HFFc6 (cell line): ENCODE measurements around the gene WTAP. TPM values are rescaled to one million over a fixed set of nuclear protein-coding genes. Genes with fewer than 3 reads are reported as not detected.
"Not testable (repeated sequence)": the region's sequence is repeated elsewhere in the genome, so short reads cannot be mapped to it uniquely, and the experiment has no call there.

Experiments
- DNase-seq: peaks from one replicate; pipeline ENCODE4 v3.0.0-alpha.2; 2018
- H3K27ac Mint-ChIP-seq: 2 replicates; pipeline ENCODE4 v1.8.0; 2020; ENCODE audit warnings: mild to moderate bottlenecking, mixed read lengths
- H3K27me3 Mint-ChIP-seq: 2 replicates; pipeline ENCODE4 v1.8.0; 2021; ENCODE audit warnings: mild to moderate bottlenecking, moderate library complexity, mixed read lengths; ENCODE audit not compliant: insufficient read depth
- H3K36me3 Mint-ChIP-seq: 2 replicates; pipeline ENCODE4 v1.8.0; 2021; ENCODE audit warnings: low read depth, mixed read lengths
- H3K4me1 Mint-ChIP-seq: 2 replicates; pipeline ENCODE4 v1.8.0; 2020; ENCODE audit warnings: low read depth, mixed read lengths
- H3K4me3 Mint-ChIP-seq: 2 replicates; pipeline ENCODE4 v1.8.0; 2020; ENCODE audit warnings: mild to moderate bottlenecking, moderate library complexity, mixed read lengths
- H3K9me3 Mint-ChIP-seq: 2 replicates; pipeline ENCODE4 v1.8.0; 2020; ENCODE audit warnings: mild to moderate bottlenecking, mixed read lengths
- total RNA-seq, 6 experiments: library from RNA; stranded (reverse); fragmentation: NEBNext Ultra II Directional; extraction: Animal tissue kit (Norgen Biotek cat#: 25700); gene quantifications; 2 replicates in 1 of 6; 3 replicates in 5 of 6; pipeline ENCODE4 v1.2.3, GENCODE V29; 2021
- TF ChIP-seq, protein P1 (sequence below): fragments of 200-600 bp; sonication (generic); IDR thresholded peaks from 2 replicates; pipeline ENCODE4 v1.5.0; 2021; ENCODE audit warnings: antibody characterized with exemption, mild to moderate bottlenecking

Gene WTAP
- total RNA-seq, 6 experiments from 2014 or later = 64.0 to 73.5 (median 68.7) TPM

DNA sequence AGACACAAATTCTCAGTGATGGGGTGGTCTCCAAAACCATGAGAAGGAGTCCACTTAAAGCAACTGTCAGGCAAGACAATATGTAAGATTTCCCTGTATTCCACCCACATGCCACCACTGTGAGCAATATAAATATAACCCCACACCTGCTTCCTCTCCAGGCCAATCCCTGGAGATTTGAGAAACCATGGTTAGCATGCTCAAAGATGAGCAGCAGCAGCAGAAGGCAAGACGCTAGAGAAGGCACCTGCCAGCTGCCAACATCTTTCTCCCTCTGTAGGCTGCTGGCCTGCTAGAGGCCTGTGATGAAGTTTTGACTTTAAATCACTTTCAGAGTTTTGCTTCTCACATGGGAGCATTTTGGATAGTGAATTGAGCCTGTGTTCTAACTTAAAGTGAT lies 26.3 kb upstream of the WTAP start:
- peak overlapping the region; percentile 4; the same call in 1 of the 2 replicates for H3K4me3 Mint-ChIP-seq
- peak overlapping the region; percentile 82 for H3K27ac Mint-ChIP-seq
- peaks cover 19% of the 10 kb centered on the region; the same call in 1 of the 2 replicates for H3K36me3 Mint-ChIP-seq
- DNase-seq = no peak
- TF ChIP-seq, protein P1, sequence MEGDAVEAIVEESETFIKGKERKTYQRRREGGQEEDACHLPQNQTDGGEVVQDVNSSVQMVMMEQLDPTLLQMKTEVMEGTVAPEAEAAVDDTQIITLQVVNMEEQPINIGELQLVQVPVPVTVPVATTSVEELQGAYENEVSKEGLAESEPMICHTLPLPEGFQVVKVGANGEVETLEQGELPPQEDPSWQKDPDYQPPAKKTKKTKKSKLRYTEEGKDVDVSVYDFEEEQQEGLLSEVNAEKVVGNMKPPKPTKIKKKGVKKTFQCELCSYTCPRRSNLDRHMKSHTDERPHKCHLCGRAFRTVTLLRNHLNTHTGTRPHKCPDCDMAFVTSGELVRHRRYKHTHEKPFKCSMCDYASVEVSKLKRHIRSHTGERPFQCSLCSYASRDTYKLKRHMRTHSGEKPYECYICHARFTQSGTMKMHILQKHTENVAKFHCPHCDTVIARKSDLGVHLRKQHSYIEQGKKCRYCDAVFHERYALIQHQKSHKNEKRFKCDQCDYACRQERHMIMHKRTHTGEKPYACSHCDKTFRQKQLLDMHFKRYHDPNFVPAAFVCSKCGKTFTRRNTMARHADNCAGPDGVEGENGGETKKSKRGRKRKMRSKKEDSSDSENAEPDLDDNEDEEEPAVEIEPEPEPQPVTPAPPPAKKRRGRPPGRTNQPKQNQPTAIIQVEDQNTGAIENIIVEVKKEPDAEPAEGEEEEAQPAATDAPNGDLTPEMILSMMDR = no peak
- H3K27me3 Mint-ChIP-seq = no peaks in the 10 kb centered on the region
- peaks cover 4% of the 10 kb centered on the region; the same call in 1 of the 2 replicates for H3K9me3 Mint-ChIP-seq
- H3K4me1 Mint-ChIP-seq = peaks cover 28% of the 10 kb centered on the region

DNA sequence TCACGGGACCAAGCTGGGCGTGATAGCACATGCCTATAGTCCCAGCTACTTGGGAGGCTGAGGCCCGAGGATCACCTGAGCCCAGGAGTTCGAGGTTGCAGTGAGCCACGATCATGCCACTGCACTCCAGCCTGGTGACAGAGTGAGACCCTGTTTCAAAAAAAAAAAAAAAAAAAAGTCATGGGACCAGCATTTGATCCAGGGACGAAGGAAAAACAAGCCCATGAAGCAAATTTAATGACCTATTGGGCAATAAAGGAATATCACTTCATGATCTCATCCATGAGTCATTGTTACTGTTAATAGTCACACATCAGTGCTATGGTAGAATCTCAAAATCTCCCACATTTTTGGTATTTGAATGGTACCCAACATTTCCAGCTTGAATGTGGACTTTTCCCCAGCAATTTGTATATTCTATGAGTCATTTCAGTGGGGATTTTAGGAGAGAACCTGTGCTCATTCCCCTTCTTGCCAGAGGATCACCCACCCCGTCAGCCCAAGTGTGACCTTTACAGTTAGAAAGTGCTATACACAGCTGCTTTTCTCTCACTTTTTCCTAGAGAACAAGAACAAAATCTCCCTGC lies 25.8 kb upstream of the WTAP start:
- TF ChIP-seq, protein P1 = no peak
- H3K9me3 Mint-ChIP-seq = peaks cover 4% of the 10 kb centered on the region; the same call in 1 of the 2 replicates
- DNase-seq = peak; percentile 89
- H3K36me3 Mint-ChIP-seq = peaks cover 19% of the 10 kb centered on the region; the same call in 1 of the 2 replicates
- H3K4me1 Mint-ChIP-seq = peaks cover 23% of the 10 kb centered on the region
- peak overlapping the region; percentile 41 for H3K4me3 Mint-ChIP-seq
- no peaks in the 10 kb centered on the region for H3K27me3 Mint-ChIP-seq
- peak overlapping the region; percentile 82 for H3K27ac Mint-ChIP-seq

DNA sequence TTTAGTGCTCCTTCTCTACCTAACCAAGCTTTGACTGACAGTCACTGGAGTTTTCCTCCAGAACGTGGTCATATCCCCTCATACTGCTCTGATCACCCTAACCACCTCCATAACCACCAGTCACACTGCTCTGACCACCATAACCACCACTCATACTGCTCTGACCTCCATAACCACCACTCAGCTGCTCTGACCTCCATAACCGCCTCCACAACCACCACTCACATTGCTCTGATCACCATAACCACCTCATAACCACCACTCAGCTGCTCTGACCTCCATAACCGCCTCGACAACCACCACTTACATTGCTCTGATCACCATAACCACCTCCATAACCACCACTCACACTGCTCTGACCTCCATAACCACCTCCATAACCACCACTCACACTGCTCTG lies 16.7 kb upstream of the WTAP start:
- H3K4me3 Mint-ChIP-seq, H3K4me1 Mint-ChIP-seq, H3K27me3 Mint-ChIP-seq, H3K27ac Mint-ChIP-seq, DNase-seq, H3K9me3 Mint-ChIP-seq: not testable (repeated sequence)
- H3K36me3 Mint-ChIP-seq = peaks cover 14% of the 10 kb centered on the region; the same call in 1 of the 2 replicates

DNA sequence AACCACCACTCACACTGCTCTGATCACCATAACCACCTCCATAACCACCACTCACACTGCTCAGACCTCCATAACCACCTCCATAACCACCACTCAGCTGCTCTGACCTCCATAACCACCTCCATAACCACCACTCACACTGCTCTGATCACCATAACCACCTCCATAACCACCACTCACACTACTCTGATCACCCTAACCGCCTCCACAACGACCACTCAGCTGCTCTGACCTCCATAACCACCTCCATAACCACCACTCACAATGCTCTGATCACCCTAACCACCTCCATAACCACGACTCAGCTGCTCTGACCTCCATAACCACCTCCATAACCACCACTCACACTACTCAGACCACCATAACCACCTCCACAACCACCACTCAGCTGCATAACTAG lies 14.9 kb upstream of the WTAP start:
- Mint-ChIP-seq H3K36me3 (peaks cover 14% of the 10 kb centered on the region; the same call in 1 of the 2 replicates), H3K4me1 (peaks cover 22% of the 10 kb centered on the region)
- H3K9me3 Mint-ChIP-seq, H3K27ac Mint-ChIP-seq, DNase-seq, H3K4me3 Mint-ChIP-seq, H3K27me3 Mint-ChIP-seq: not testable (repeated sequence)

DNA sequence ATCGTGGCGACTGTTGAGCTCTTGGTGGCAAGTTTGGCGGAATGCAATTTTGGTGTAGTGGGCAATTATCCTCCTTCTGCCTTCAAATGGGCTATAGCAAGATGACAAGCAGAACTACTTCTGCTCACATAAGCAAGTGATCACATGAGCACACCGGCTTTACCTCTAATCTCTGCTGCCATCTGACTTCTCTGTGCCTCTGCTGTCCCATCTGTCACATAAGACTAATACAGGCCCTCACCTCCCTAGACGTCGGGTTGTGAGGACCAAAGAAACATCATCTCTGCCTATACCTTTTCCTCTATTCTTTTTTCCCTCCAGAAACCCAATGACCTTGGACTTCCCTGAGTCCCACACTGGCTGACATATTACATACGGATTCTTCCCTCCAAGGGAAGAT lies 13.3 kb upstream of the WTAP start:
- Mint-ChIP-seq H3K9me3 (no peaks in the 10 kb centered on the region), H3K4me1 (peaks cover 29% of the 10 kb centered on the region), H3K27ac (no peak overlapping the region), H3K4me3 (no peak overlapping the region), H3K36me3 (peaks cover 14% of the 10 kb centered on the region; the same call in 1 of the 2 replicates), H3K27me3 (no peaks in the 10 kb centered on the region)
- TF ChIP-seq, protein P1 = no peak
- DNase-seq = no peak

DNA sequence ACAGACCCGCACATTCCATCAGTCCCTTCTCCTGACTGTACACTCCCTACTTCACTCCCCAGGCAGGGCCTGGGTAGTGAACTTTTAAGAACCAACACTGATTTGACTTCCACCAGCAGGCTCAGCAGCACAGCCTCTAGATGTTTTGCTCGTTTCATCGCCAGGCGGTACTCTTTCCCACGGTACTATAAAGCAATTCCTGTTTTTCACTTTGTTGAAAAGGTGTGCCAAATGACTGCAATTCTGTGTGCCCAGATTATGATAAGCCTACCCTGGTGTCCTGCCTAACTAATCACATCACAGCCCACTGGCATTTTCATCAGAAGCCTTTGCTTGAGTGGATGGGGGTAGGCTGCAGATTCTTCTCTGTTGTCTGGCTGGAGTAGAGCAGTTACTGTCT lies 12.9 kb upstream of the WTAP start:
- H3K27me3 Mint-ChIP-seq = no peaks in the 10 kb centered on the region
- DNase-seq = no peak
- peaks cover 29% of the 10 kb centered on the region for H3K4me1 Mint-ChIP-seq
- no peaks in the 10 kb centered on the region for H3K9me3 Mint-ChIP-seq
- H3K27ac Mint-ChIP-seq = no peak overlapping the region
- TF ChIP-seq, protein P1 = no peak
- no peak overlapping the region for H3K4me3 Mint-ChIP-seq
- H3K36me3 Mint-ChIP-seq = peaks cover 12% of the 10 kb centered on the region; the same call in 1 of the 2 replicates
